Adrenal gland (tissue), 5 donors: ENCODE measurements around the gene GMDS.

Experiments
- POLR2A ChIP-seq, 2 donors: fragments of 450-650 bp; IDR thresholded peaks; one replicate each; pipeline ENCODE4 v1.6.1; 2017; ENCODE audit warnings: antibody characterized with exemption in 2 of 2, mild to moderate bottlenecking in 2 of 2, moderate library complexity in 1 of 2
- TF ChIP-seq, protein P1 (sequence below), 6 experiments: fragments of 450-650 bp in 4 of 6; fragments of 200-600 bp in 2 of 6; sonication (generic) in 1 of 6; IDR thresholded peaks; 1 replicate in 5 of 6; 2 replicates in 1 of 6; pipeline versions ENCODE4 v1.5.1 to v1.8.0; 2016 to 2021; ENCODE audit warnings: antibody characterized with exemption in 6 of 6, mild to moderate bottlenecking in 2 of 6, moderate library complexity in 1 of 6
- donor health status: DM: no; HTN: no; CAD: no.

DNA sequence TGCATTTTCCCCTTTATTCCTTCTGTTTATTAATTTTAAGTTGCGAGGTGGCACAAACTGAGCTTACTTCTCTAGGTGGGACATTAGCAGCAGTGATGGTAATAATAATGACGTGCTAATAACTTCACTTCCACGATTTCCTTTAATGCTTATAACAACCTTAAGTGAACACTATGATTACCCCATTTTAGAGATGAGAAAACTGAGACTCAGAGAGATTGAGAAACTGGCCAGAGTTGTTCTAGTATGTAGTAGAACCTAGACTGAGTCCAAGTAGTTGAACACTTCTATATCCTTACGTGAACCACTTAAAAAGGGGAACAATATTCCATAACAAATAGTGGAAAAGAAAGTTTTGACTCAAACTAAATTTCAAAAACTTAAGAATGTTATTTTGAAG lies 297.5 kb downstream of the GMDS start:
- TF ChIP-seq, protein P1, sequence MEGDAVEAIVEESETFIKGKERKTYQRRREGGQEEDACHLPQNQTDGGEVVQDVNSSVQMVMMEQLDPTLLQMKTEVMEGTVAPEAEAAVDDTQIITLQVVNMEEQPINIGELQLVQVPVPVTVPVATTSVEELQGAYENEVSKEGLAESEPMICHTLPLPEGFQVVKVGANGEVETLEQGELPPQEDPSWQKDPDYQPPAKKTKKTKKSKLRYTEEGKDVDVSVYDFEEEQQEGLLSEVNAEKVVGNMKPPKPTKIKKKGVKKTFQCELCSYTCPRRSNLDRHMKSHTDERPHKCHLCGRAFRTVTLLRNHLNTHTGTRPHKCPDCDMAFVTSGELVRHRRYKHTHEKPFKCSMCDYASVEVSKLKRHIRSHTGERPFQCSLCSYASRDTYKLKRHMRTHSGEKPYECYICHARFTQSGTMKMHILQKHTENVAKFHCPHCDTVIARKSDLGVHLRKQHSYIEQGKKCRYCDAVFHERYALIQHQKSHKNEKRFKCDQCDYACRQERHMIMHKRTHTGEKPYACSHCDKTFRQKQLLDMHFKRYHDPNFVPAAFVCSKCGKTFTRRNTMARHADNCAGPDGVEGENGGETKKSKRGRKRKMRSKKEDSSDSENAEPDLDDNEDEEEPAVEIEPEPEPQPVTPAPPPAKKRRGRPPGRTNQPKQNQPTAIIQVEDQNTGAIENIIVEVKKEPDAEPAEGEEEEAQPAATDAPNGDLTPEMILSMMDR (IDR thresholded peaks at IDR 0.05), result no peak
- no peak for TF ChIP-seq POLR2A (IDR thresholded peaks at IDR 0.05)
